B cell (primary cell): Measurements from ENCODE around the gene CFAP90. TPM values are rescaled to one million over a fixed set of nuclear protein-coding genes. Genes with fewer than 3 reads are reported as not detected.

Experiments
- ATAC-seq: fragments of 200-7000 bp; cut with Tn5 transposase; one replicate; pipeline ENCODE4 v1.10.0; 2021; ENCODE audit warnings: low read depth, mild to moderate bottlenecking, moderate number of reproducible peaks, moderate library complexity
- CTCF ChIA-PET: fragments of 350-600 bp; sonication (Branson Sonifier 250); formaldehyde crosslinking; loops from one replicate; lab custom pipeline; 2021; ENCODE audit warnings: antibody characterized with exemption, inconsistent platforms; lab: Charles Lee
- POLR2A ChIA-PET: fragments of 350-600 bp; sonication (Branson Sonifier 250); formaldehyde crosslinking; loops from one replicate; lab custom pipeline; 2021; ENCODE audit warnings: antibody characterized with exemption; lab: Charles Lee
- DNase-seq: peaks from one replicate; pipeline ENCODE4 v3.0.0; 2013
- H2AFZ ChIP-seq: 2 replicates; pipeline ENCODE4 v1.6.1; 2012; ENCODE audit warnings: mild to moderate bottlenecking, low read depth, low read length; ENCODE audit not compliant: insufficient read depth, poor library complexity, severe bottlenecking
- H3K27ac ChIP-seq, 2 donors: 1 replicate in 1 of 2; 2 replicates in 1 of 2; pipeline ENCODE4 v1.5.1; 2012 to 2013; ENCODE audit warnings: low read length in 2 of 2, mild to moderate bottlenecking in 2 of 2, moderate library complexity in 1 of 2
- H3K27me3 ChIP-seq, 4 experiments: fragments of 200-600 bp in 1 of 4; sonication (generic) in 1 of 4; replicated peaks in 1 of 4; 1 replicate in 2 of 4; 2 replicates in 2 of 4; pipeline versions ENCODE4 v1.6.1 to v1.7.0; 2013 to 2016; ENCODE audit warnings: low read length in 3 of 4, mild to moderate bottlenecking in 2 of 4, mixed read lengths in 1 of 4, moderate library complexity in 1 of 4; ENCODE audit not compliant: insufficient read depth in 4 of 4, control insufficient read depth in 3 of 4; ENCODE audit errors: control extremely low read depth in 1 of 4
- H3K36me3 ChIP-seq, 2 experiments: replicated peaks in 1 of 2; 1 replicate in 1 of 2; 2 replicates in 1 of 2; pipeline versions ENCODE4 v1.6.1 to v1.7.1; 2013; ENCODE audit warnings: low read length in 1 of 2; ENCODE audit not compliant: insufficient read depth in 2 of 2, control insufficient read depth in 1 of 2; ENCODE audit errors: control extremely low read depth in 1 of 2, extremely low read depth in 1 of 2
- H3K4me1 ChIP-seq, 2 donors: fragments of 200-600 bp in 1 of 2; sonication (generic) in 1 of 2; 1 replicate in 1 of 2; 2 replicates in 1 of 2; pipeline versions ENCODE4 v1.5.1 to v1.6.1; 2013 to 2017; ENCODE audit warnings: low read length in 2 of 2; ENCODE audit not compliant: control insufficient read depth in 2 of 2, insufficient read depth in 2 of 2
- H3K4me2 ChIP-seq: replicated peaks from 2 replicates; pipeline ENCODE3; 2012; ENCODE audit warnings: mild to moderate bottlenecking, low read depth, low read length; ENCODE audit not compliant: poor library complexity, severe bottlenecking
- H3K4me3 ChIP-seq, 5 experiments: fragments of 200-600 bp in 1 of 5; sonication (generic) in 1 of 5; 1 replicate in 3 of 5; 2 replicates in 2 of 5; pipeline versions ENCODE4 v1.5.1 to v1.7.0; 2011 to 2016; ENCODE audit warnings: low read length in 4 of 5, mild to moderate bottlenecking in 4 of 5, low read depth in 2 of 5, control low read depth in 1 of 5, moderate library complexity in 1 of 5; ENCODE audit not compliant: insufficient read depth in 1 of 5; ENCODE audit errors: control extremely low read depth in 1 of 5, extremely low read depth in 1 of 5
- H3K79me2 ChIP-seq: fragments of 200-600 bp; sonication (generic); one replicate; pipeline ENCODE4 v1.6.0; 2016; ENCODE audit warnings: low read length; ENCODE audit not compliant: control insufficient read depth, insufficient read depth
- H3K9ac ChIP-seq: fragments of 200-600 bp; sonication (generic); 2 replicates; pipeline ENCODE4 v1.6.1; 2017; ENCODE audit warnings: mild to moderate bottlenecking, low read length, moderate library complexity
- H3K9me3 ChIP-seq, 3 donors: one replicate each; pipeline versions ENCODE4 v1.6.1 to v1.7.1; 2013; ENCODE audit warnings: low read length in 2 of 3; ENCODE audit not compliant: control insufficient read depth in 2 of 3, insufficient read depth in 1 of 3; ENCODE audit errors: control extremely low read depth in 1 of 3
- H4K20me1 ChIP-seq: 2 replicates; pipeline ENCODE4 v1.6.0; 2012; ENCODE audit warnings: mild to moderate bottlenecking, low read length; ENCODE audit not compliant: insufficient read depth, control insufficient read depth, poor library complexity, severe bottlenecking
- H3K27ac Mint-ChIP-seq: one replicate; pipeline ENCODE4 v1.8.0; 2021; ENCODE audit warnings: mixed read lengths
- H3K27me3 Mint-ChIP-seq: one replicate; pipeline ENCODE4 v1.8.0; 2021; ENCODE audit warnings: mixed read lengths
- H3K4me1 Mint-ChIP-seq: one replicate; pipeline ENCODE4 v1.8.0; 2021; ENCODE audit warnings: mixed read lengths
- H3K4me3 Mint-ChIP-seq: one replicate; pipeline ENCODE4 v1.8.0; 2021; ENCODE audit warnings: mixed read lengths
- H3K9me3 Mint-ChIP-seq: one replicate; pipeline ENCODE4 v1.8.0; 2022; ENCODE audit warnings: mixed read lengths; ENCODE audit not compliant: insufficient read depth
- EZH2 ChIP-seq: IDR thresholded peaks from 2 replicates; pipeline ENCODE4 v1.6.1; 2012; ENCODE audit warnings: borderline replicate concordance, low read depth, mild to moderate bottlenecking, moderate library complexity, low read length; ENCODE audit not compliant: insufficient read depth, poor library complexity, severe bottlenecking
- WGBS: methylation state at CpG from one replicate; pipeline ENCODE4 v1.1.5; 2013; ENCODE audit warnings: missing lambda C conversion rate; ENCODE audit not compliant: insufficient coverage; 5-methylcytosine and 5-hydroxymethylcytosine counted together
- intact Hi-C: fragments of 100-400 bp; cut with micrococcal nuclease; formaldehyde crosslinking; loops from one replicate; pipeline ENCODE4 v1.10.0; 2022
- polyA plus RNA-seq: library from polyadenylated mRNA; depleted of rRNA; stranded (reverse); fragments of >200 nt; gene quantifications from 2 replicates; pipeline ENCODE4 v1.2.3, GENCODE V29; 2012
- total RNA-seq, 2 donors: library from RNA; stranded (reverse); fragments of 120-200 nt in 1 of 2; gene quantifications; 1 replicate in 1 of 2; 2 replicates in 1 of 2; pipeline versions ENCODE4 v1.2.3 to v1.2.4, GENCODE V29; 2013 to 2022
- TF ChIP-seq, protein P1 (sequence below): fragments of 200-600 bp; IDR thresholded peaks from one replicate; pipeline ENCODE4 v1.8.0; 2022; ENCODE audit warnings: antibody characterized with exemption, mild to moderate bottlenecking

The CFAP90 gene
- total and polyA plus RNA-seq, 2 donors (not counting 1 experiment from before 2014, with no cell fraction given), result not detected

- Mint-ChIP-seq H3K4me3 (peak overlapping the region; percentile 93), H3K27me3 (no peaks in the 10 kb centered on the region), H3K27ac (peak overlapping the region; percentile 82), H3K4me1 (peaks cover 67% of the 10 kb centered on the region), H3K9me3 (no peaks in the 10 kb centered on the region)
- H3K79me2 ChIP-seq, result peaks cover 60% of the 10 kb centered on the region
- H2AFZ ChIP-seq, result peak overlapping the region; percentile 93
- peak overlapping the region; percentile 84 for H3K4me2 ChIP-seq
- DNase-seq (peak; percentile 47), ATAC-seq (peak; percentile 25)
- no peaks in the 10 kb centered on the region for H3K27me3 ChIP-seq
- ChIA-PET CTCF (interaction anchor here (1.8 kb wide), 1 partner anchor 17 kb away, joined by 9 read pairs; no protein-coding TSS in a partner anchor), POLR2A (interaction anchor here (1.0 to 1.3 kb wide), 2 partner anchors 20 to 588 kb away, joined by 3 read pairs; no protein-coding TSS in a partner anchor)
- H3K27ac ChIP-seq, result peak overlapping the region; percentile 31 to 79
- H4K20me1 ChIP-seq, result peaks cover 16% of the 10 kb centered on the region
- TF ChIP-seq EZH2, result no peak
- TF ChIP-seq, protein P1, sequence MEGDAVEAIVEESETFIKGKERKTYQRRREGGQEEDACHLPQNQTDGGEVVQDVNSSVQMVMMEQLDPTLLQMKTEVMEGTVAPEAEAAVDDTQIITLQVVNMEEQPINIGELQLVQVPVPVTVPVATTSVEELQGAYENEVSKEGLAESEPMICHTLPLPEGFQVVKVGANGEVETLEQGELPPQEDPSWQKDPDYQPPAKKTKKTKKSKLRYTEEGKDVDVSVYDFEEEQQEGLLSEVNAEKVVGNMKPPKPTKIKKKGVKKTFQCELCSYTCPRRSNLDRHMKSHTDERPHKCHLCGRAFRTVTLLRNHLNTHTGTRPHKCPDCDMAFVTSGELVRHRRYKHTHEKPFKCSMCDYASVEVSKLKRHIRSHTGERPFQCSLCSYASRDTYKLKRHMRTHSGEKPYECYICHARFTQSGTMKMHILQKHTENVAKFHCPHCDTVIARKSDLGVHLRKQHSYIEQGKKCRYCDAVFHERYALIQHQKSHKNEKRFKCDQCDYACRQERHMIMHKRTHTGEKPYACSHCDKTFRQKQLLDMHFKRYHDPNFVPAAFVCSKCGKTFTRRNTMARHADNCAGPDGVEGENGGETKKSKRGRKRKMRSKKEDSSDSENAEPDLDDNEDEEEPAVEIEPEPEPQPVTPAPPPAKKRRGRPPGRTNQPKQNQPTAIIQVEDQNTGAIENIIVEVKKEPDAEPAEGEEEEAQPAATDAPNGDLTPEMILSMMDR, result no peak
- intact Hi-C loops, result loop anchor here (1.0 to 5.0 kb wide), 4 partner anchors 19 to 1491 kb away; partner anchors contain the start of genes MED10, NSUN2, SRD5A1 and TENT4A
- WGBS, result under 1% methylated on average over 33 of the region's 41 CpGs
- peak overlapping the region; percentile 82 to 92 (median 87) for H3K4me3 ChIP-seq
- peaks cover 23 to 24% of the 10 kb centered on the region in 2 donors for H3K4me1 ChIP-seq
- H3K9me3 ChIP-seq, result no peaks in the 10 kb centered on the region
- H3K36me3 ChIP-seq, result peaks cover 3 to 13% of the 10 kb centered on the region in 2 experiments
- peak overlapping the region; percentile 87 for H3K9ac ChIP-seq
Measured at GRCh38 chr5:7869474-7870136, 18.7 kb upstream of the CFAP90 start.
